ENCODE results near the gene FOLR1. TPM values are rescaled to one million over a fixed set of nuclear protein-coding genes. Genes with fewer than 3 reads are reported as not detected.

Gene FOLR1
- total and polyA plus RNA-seq, 9 of the 15 experiments (the other 6 are each of a cell fraction or from before 2014, with no cell fraction given) = 0.22 to 2.3 (median 1.0) TPM

- TF ChIP-seq RHOXF2B (CRISPR knock-in tag; conservative IDR thresholded peaks at IDR 0.05) (no peak), ZSCAN32 (CRISPR knock-in tag; IDR thresholded peaks at IDR 0.05) (no peak), ZNF408 (CRISPR knock-in tag; IDR thresholded peaks at IDR 0.05; ENCODE audit: low read depth) (no peak), HDAC8 (tag; IDR thresholded peaks at IDR 0.05) (no peak), ZZZ3 (IDR thresholded peaks at IDR 0.05) (no peak), MAFK (IDR thresholded peaks at IDR 0.05; ENCODE audit: low read length) (no peak), MAX (CRISPR knock-in tag; IDR thresholded peaks at IDR 0.05) (no peak), SMAD2 (IDR thresholded peaks at IDR 0.05; ENCODE audit: low read depth, low read length) (no peak), ZNF398 (CRISPR knock-in tag; IDR thresholded peaks at IDR 0.05) (no peak), TCF7L2 (IDR thresholded peaks at IDR 0.05; ENCODE audit: low read depth, low read length) (no peak), CBFA2T2 (conservative IDR thresholded peaks at IDR 0.05) (0 out of 2 replicates have a peak, but pooled peaks have one; percentile 28), L3MBTL2 (IDR thresholded peaks at IDR 0.05) (no peak), BRF2 (IDR thresholded peaks at IDR 0.05; ENCODE audit: borderline replicate concordance, insufficient read depth, insufficient read length) (no peak), ZNF589 (CRISPR knock-in tag; IDR thresholded peaks at IDR 0.05; ENCODE audit: low read depth) (0 out of 2 replicates have a peak, but pooled peaks have one; percentile 6), HMG20A (CRISPR knock-in tag; conservative IDR thresholded peaks at IDR 0.05) (no peak), SMARCE1 (IDR thresholded peaks at IDR 0.05) (0 out of 2 replicates have a peak, but pooled peaks have one; percentile 5), ZNF316 (IDR thresholded peaks at IDR 0.05) (no peak)
- TF ChIP-seq, protein P1, sequence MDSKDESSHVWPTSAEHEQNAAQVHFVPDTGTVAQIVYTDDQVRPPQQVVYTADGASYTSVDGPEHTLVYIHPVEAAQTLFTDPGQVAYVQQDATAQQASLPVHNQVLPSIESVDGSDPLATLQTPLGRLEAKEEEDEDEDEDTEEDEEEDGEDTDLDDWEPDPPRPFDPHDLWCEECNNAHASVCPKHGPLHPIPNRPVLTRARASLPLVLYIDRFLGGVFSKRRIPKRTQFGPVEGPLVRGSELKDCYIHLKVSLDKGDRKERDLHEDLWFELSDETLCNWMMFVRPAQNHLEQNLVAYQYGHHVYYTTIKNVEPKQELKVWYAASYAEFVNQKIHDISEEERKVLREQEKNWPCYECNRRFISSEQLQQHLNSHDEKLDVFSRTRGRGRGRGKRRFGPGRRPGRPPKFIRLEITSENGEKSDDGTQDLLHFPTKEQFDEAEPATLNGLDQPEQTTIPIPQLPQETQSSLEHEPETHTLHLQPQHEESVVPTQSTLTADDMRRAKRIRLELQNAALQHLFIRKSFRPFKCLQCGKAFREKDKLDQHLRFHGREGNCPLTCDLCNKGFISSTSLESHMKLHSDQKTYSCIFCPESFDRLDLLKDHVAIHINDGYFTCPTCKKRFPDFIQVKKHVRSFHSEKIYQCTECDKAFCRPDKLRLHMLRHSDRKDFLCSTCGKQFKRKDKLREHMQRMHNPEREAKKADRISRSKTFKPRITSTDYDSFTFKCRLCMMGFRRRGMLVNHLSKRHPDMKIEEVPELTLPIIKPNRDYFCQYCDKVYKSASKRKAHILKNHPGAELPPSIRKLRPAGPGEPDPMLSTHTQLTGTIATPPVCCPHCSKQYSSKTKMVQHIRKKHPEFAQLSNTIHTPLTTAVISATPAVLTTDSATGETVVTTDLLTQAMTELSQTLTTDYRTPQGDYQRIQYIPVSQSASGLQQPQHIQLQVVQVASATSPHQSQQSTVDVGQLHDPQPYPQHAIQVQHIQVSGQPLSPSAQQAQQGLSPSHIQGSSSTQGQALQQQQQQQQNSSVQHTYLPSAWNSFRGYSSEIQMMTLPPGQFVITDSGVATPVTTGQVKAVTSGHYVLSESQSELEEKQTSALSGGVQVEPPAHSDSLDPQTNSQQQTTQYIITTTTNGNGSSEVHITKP (IDR thresholded peaks at IDR 0.05; ENCODE audit: partially characterized antibody) = peak; percentile 91
These were observed 30.4 kb downstream of the FOLR1 start (continued) for GRCh38 chr11:72222106-72222891.

Data from K562 (cell line).